ENCODE data around the gene GABRG3.

Gene GABRG3

DNA sequence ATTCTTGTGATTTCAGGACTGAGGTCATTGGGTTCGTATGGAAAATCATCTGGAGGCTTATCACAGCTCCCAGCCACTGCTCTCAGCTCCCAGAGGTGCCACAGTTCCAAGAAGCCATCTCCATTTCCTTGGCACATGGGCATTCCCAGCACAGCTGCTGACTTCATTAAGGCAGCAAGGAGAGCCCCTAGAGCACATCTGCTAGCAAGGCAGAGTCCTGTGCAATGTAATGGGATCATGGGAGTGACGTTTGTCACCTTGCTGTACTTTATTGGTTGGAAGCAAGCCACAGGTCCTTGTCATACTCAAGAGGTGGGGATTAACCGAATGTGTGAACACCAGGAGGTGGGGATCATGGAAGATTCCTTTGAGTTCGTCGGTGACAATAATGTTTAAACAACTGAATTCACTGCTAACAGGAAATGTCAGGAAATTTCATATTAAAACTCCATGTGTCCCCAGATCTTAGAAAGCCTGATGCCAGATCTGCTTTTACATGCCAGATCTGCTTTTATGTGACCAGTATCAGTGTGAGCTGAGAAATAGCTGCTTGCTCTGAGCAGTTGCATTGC lies 148.8 kb downstream of the GABRG3 start:
- intact Hi-C loops (cut with micrococcal nuclease): no loop called here
- H3K27ac Mint-ChIP-seq: no peak overlapping the region
- H3K27me3 Mint-ChIP-seq: no peaks in the 10 kb centered on the region
- H3K4me3 Mint-ChIP-seq: no peak overlapping the region
- no peaks in the 10 kb centered on the region for H3K36me3 Mint-ChIP-seq (ENCODE audit: low read depth)
- H3K9me3 Mint-ChIP-seq: peaks cover 9% of the 10 kb centered on the region
- no peaks in the 10 kb centered on the region for H3K4me1 Mint-ChIP-seq (ENCODE audit: low read depth)

DNA sequence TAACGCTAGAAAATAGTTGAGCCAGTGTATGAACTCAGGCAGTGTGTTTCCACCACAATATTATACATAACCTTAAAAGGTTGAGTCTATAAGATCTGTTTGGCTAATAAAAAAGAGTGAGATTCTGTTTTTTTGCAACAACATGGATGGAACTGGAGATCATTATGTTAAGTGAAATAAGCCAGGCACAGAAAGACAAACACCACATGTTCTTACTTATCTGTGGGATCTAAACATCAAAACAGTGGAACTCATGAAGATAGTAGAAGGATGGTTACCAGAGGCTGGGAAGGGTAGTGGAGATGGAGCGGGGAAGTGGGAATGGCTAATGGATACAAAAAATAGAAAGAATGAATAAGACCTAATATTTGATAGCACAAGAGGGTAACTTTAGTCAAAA lies 150.7 kb downstream of the GABRG3 start:
- Mint-ChIP-seq H3K4me1 (ENCODE audit: low read depth) (no peaks in the 10 kb centered on the region), H3K27ac (no peak overlapping the region), H3K36me3 (ENCODE audit: low read depth) (no peaks in the 10 kb centered on the region), H3K27me3 (no peaks in the 10 kb centered on the region), H3K9me3 (peaks cover 13% of the 10 kb centered on the region), H3K4me3 (no peak overlapping the region)
- intact Hi-C loops (cut with micrococcal nuclease): no loop called here

GRCh38 chr15:27123291-27123690 lies 152.3 kb downstream of the GABRG3 start:
- H3K36me3 Mint-ChIP-seq (ENCODE audit: low read depth): no peaks in the 10 kb centered on the region
- no peaks in the 10 kb centered on the region for H3K4me1 Mint-ChIP-seq (ENCODE audit: low read depth)
- intact Hi-C loops (cut with micrococcal nuclease): no loop called here

GRCh38 chr15:27123808-27124207 lies 152.8 kb downstream of the GABRG3 start:
- Mint-ChIP-seq H3K9me3 (peaks cover 18% of the 10 kb centered on the region), H3K4me3 (no peak overlapping the region), H3K4me1 (ENCODE audit: low read depth) (no peaks in the 10 kb centered on the region), H3K36me3 (ENCODE audit: low read depth) (no peaks in the 10 kb centered on the region), H3K27me3 (no peaks in the 10 kb centered on the region), H3K27ac (no peak overlapping the region)
- intact Hi-C loops (cut with micrococcal nuclease): no loop called here

More at GRCh38 chr15:27123291-27123690, 152.3 kb downstream of the GABRG3 start:
- Mint-ChIP-seq H3K9me3 (peaks cover 18% of the 10 kb centered on the region), H3K27me3 (no peaks in the 10 kb centered on the region), H3K4me3 (no peak overlapping the region), H3K27ac (no peak overlapping the region)

- no peaks in the 10 kb centered on the region for H3K27me3 Mint-ChIP-seq
- no peaks in the 10 kb centered on the region for H3K36me3 Mint-ChIP-seq (ENCODE audit: low read depth)
- peaks cover 18% of the 10 kb centered on the region for H3K9me3 Mint-ChIP-seq
- H3K27ac Mint-ChIP-seq: no peak overlapping the region
- H3K4me1 Mint-ChIP-seq (ENCODE audit: low read depth): no peaks in the 10 kb centered on the region
- no peak overlapping the region for H3K4me3 Mint-ChIP-seq
- intact Hi-C loops (cut with micrococcal nuclease): no loop called here
These were observed 153.4 kb downstream of the GABRG3 start for GRCh38 chr15:27124287-27124871.

DNA sequence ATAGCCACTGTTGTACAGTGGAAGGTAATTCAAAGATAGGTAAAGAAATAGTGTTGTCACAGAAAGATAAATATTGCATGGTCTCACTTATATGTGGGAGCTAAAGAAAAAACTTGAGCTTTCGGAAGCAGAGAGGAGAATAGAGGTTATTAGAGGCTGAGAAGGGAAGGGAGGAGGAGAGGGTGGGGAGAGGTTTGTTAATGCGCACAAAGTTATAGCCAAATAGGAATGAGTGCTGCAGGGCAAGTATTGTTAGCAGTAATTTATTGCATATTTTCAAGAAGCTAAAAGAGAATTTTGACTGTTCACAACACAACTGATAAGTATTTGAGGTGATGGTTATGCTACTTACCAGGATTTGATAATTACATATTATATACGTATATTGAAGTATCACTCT lies 154.2 kb downstream of the GABRG3 start:
- H3K27me3 Mint-ChIP-seq: no peaks in the 10 kb centered on the region
- intact Hi-C loops (cut with micrococcal nuclease): no loop called here
- H3K4me1 Mint-ChIP-seq (ENCODE audit: low read depth): no peaks in the 10 kb centered on the region
- H3K4me3 Mint-ChIP-seq: no peak overlapping the region
- peaks cover 18% of the 10 kb centered on the region for H3K9me3 Mint-ChIP-seq
- no peaks in the 10 kb centered on the region for H3K36me3 Mint-ChIP-seq (ENCODE audit: low read depth)
- no peak overlapping the region for H3K27ac Mint-ChIP-seq

DNA sequence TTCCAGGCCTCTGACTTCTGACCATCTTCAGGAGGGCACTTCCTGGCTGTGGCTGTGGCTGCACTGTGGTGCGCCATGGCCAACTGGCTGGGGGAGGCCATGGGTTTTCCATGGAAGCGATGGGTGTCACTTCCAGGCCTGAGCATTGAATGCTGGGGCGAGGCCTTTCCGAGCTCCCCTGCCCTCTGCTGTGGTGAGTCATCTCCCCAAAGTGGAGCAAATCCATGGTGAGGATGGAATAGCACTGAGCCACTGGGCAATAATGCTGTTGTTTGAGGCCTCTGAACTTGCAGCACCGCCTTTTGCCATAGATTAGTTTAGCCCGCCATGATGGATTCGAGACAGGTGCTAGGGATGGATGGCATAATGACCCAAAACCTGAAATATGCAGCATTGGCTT lies 155.5 kb downstream of the GABRG3 start:
- no peaks in the 10 kb centered on the region for H3K4me1 Mint-ChIP-seq (ENCODE audit: low read depth)
- no peak overlapping the region for H3K27ac Mint-ChIP-seq
- H3K36me3 Mint-ChIP-seq (ENCODE audit: low read depth): no peaks in the 10 kb centered on the region
- H3K9me3 Mint-ChIP-seq: peaks cover 18% of the 10 kb centered on the region
- H3K4me3 Mint-ChIP-seq: no peak overlapping the region
- no peaks in the 10 kb centered on the region for H3K27me3 Mint-ChIP-seq
- intact Hi-C loops (cut with micrococcal nuclease): no loop called here

- intact Hi-C loops (cut with micrococcal nuclease): no loop called here
- H3K36me3 Mint-ChIP-seq (ENCODE audit: low read depth): no peaks in the 10 kb centered on the region
- H3K9me3 Mint-ChIP-seq: peaks cover 18% of the 10 kb centered on the region
- no peak overlapping the region for H3K4me3 Mint-ChIP-seq
- no peaks in the 10 kb centered on the region for H3K4me1 Mint-ChIP-seq (ENCODE audit: low read depth)
- H3K27me3 Mint-ChIP-seq: no peaks in the 10 kb centered on the region
- H3K27ac Mint-ChIP-seq: no peak overlapping the region
These were observed 157.0 kb downstream of the GABRG3 start for GRCh38 chr15:27127815-27128570.

- Mint-ChIP-seq H3K27ac (no peak overlapping the region), H3K36me3 (ENCODE audit: low read depth) (no peaks in the 10 kb centered on the region), H3K27me3 (no peaks in the 10 kb centered on the region), H3K4me1 (ENCODE audit: low read depth) (no peaks in the 10 kb centered on the region), H3K4me3 (no peak overlapping the region), H3K9me3 (peaks cover 14% of the 10 kb centered on the region)
- intact Hi-C loops (cut with micrococcal nuclease): no loop called here
These were observed 162.3 kb downstream of the GABRG3 start for GRCh38 chr15:27133249-27133648.

DNA sequence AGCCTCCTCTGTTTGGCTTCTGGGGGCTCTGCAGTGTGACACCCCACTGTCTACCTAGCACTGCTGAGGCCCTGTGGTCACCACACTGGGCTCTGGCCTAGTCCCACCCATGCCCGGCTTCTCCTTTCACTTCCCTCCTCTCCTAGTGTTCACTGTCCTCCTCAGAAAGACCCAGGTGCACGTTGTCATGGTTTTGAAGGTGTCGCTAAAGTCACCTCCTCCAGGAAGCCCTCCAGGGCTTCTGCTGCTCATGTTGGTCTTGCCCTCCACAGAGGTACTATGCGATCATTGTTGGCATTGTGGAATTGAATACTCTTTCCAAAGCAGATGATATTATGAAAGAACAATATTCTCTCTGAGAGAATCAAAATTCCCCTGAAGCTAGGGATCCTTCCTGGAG lies 163.5 kb downstream of the GABRG3 start:
- no peaks in the 10 kb centered on the region for H3K27me3 Mint-ChIP-seq
- H3K9me3 Mint-ChIP-seq: peaks cover 25% of the 10 kb centered on the region
- no peak overlapping the region for H3K27ac Mint-ChIP-seq
- no peaks in the 10 kb centered on the region for H3K36me3 Mint-ChIP-seq (ENCODE audit: low read depth)
- no peak overlapping the region for H3K4me3 Mint-ChIP-seq
- H3K4me1 Mint-ChIP-seq (ENCODE audit: low read depth): no peaks in the 10 kb centered on the region
- intact Hi-C loops (cut with micrococcal nuclease): no loop called here

- H3K4me1 Mint-ChIP-seq (ENCODE audit: low read depth): no peaks in the 10 kb centered on the region
- H3K36me3 Mint-ChIP-seq (ENCODE audit: low read depth): no peaks in the 10 kb centered on the region
- H3K27ac Mint-ChIP-seq: no peak overlapping the region
- H3K27me3 Mint-ChIP-seq: no peaks in the 10 kb centered on the region
- intact Hi-C loops (cut with micrococcal nuclease): no loop called here
- H3K4me3 Mint-ChIP-seq: no peak overlapping the region
- H3K9me3 Mint-ChIP-seq: peaks cover 25% of the 10 kb centered on the region
These were observed 164.2 kb downstream of the GABRG3 start for GRCh38 chr15:27135151-27135550.

- H3K27ac Mint-ChIP-seq: no peak overlapping the region
- intact Hi-C loops (cut with micrococcal nuclease): no loop called here
- H3K27me3 Mint-ChIP-seq: no peaks in the 10 kb centered on the region
These were observed 166.1 kb downstream of the GABRG3 start for GRCh38 chr15:27137127-27137526.

DNA sequence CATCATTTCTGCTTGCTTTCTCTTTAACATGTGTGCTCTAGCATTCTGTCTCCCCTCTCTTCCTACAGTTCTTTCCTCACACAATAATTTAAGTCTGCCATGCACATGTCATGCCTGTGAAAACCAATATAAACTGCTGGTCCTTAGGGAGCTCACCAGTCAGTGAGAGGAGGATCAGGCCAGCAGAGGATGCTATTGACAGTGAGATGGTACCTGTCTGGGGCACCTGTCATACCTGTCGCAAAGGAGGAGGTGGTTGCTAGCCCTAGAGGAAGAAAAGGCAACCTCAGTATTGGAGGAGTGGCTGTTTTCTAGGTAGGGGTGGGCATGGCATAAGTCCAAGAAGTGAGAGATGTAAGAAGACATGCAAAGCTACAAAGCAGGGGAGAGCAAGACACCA lies 194.6 kb downstream of the GABRG3 start:
- intact Hi-C loops (cut with micrococcal nuclease): no loop called here
- Mint-ChIP-seq H3K27me3 (no peaks in the 10 kb centered on the region), H3K36me3 (ENCODE audit: low read depth) (no peaks in the 10 kb centered on the region), H3K27ac (no peak overlapping the region), H3K4me1 (ENCODE audit: low read depth) (no peaks in the 10 kb centered on the region), H3K4me3 (no peak overlapping the region), H3K9me3 (peaks cover 60% of the 10 kb centered on the region)

More at GRCh38 chr15:27137127-27137526, 166.1 kb downstream of the GABRG3 start:
- Mint-ChIP-seq H3K9me3 (peaks cover 33% of the 10 kb centered on the region), H3K4me3 (no peak overlapping the region), H3K4me1 (ENCODE audit: low read depth) (no peaks in the 10 kb centered on the region), H3K36me3 (ENCODE audit: low read depth) (no peaks in the 10 kb centered on the region)

- Mint-ChIP-seq H3K27me3 (no peaks in the 10 kb centered on the region), H3K4me3 (no peak overlapping the region), H3K27ac (no peak overlapping the region), H3K9me3 (peaks cover 58% of the 10 kb centered on the region), H3K4me1 (ENCODE audit: low read depth) (no peaks in the 10 kb centered on the region), H3K36me3 (ENCODE audit: low read depth) (no peaks in the 10 kb centered on the region)
- intact Hi-C loops (cut with micrococcal nuclease): no loop called here
These were observed 195.9 kb downstream of the GABRG3 start for GRCh38 chr15:27166917-27167316.
